HAP-1 (cell line): ENCODE data around the gene GCC2.

Experiments used
- DNase-seq, 2 experiments: peaks; one replicate each; pipeline ENCODE4 v3.0.0-alpha.2; 2016 to 2020; ENCODE audit warnings: low spot score in 2 of 2
- H3K27me3 ChIP-seq: fragments of 250-450 bp; sonication (Bioruptor Pico); 2 replicates; pipeline ENCODE4 v1.5.1; 2020; ENCODE audit warnings: low read depth, mild to moderate bottlenecking, moderate library complexity
- H3K36me3 ChIP-seq: fragments of 250-450 bp; sonication (Bioruptor Pico); replicated peaks from 2 replicates; pipeline ENCODE4 v1.5.1; 2020; ENCODE audit warnings: mild to moderate bottlenecking
- H3K4me1 ChIP-seq: fragments of 250-450 bp; sonication (Bioruptor Pico); 2 replicates; pipeline ENCODE4 v1.5.1; 2020; ENCODE audit warnings: mild to moderate bottlenecking
- H3K4me3 ChIP-seq: fragments of 250-450 bp; sonication (Bioruptor Pico); 2 replicates; pipeline ENCODE4 v1.5.1; 2020; ENCODE audit warnings: mild to moderate bottlenecking, moderate library complexity
- H3K9me3 ChIP-seq: fragments of 250-450 bp; sonication (Bioruptor Pico); 2 replicates; pipeline ENCODE4 v1.5.1; 2020; ENCODE audit warnings: mild to moderate bottlenecking, moderate library complexity
- in situ Hi-C: fragments of 300-500 bp; cut with MboI; formaldehyde crosslinking; loops from 3 replicates; pipeline ENCODE4 v1.14.3; 2020; ENCODE audit warnings: low sequenced_read_pairs, inconsistent platforms, mixed read lengths

The GCC2 gene, protein sequence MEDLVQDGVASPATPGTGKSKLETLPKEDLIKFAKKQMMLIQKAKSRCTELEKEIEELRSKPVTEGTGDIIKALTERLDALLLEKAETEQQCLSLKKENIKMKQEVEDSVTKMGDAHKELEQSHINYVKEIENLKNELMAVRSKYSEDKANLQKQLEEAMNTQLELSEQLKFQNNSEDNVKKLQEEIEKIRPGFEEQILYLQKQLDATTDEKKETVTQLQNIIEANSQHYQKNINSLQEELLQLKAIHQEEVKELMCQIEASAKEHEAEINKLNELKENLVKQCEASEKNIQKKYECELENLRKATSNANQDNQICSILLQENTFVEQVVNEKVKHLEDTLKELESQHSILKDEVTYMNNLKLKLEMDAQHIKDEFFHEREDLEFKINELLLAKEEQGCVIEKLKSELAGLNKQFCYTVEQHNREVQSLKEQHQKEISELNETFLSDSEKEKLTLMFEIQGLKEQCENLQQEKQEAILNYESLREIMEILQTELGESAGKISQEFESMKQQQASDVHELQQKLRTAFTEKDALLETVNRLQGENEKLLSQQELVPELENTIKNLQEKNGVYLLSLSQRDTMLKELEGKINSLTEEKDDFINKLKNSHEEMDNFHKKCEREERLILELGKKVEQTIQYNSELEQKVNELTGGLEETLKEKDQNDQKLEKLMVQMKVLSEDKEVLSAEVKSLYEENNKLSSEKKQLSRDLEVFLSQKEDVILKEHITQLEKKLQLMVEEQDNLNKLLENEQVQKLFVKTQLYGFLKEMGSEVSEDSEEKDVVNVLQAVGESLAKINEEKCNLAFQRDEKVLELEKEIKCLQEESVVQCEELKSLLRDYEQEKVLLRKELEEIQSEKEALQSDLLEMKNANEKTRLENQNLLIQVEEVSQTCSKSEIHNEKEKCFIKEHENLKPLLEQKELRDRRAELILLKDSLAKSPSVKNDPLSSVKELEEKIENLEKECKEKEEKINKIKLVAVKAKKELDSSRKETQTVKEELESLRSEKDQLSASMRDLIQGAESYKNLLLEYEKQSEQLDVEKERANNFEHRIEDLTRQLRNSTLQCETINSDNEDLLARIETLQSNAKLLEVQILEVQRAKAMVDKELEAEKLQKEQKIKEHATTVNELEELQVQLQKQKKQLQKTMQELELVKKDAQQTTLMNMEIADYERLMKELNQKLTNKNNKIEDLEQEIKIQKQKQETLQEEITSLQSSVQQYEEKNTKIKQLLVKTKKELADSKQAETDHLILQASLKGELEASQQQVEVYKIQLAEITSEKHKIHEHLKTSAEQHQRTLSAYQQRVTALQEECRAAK (N-terminal part only)

DNA sequence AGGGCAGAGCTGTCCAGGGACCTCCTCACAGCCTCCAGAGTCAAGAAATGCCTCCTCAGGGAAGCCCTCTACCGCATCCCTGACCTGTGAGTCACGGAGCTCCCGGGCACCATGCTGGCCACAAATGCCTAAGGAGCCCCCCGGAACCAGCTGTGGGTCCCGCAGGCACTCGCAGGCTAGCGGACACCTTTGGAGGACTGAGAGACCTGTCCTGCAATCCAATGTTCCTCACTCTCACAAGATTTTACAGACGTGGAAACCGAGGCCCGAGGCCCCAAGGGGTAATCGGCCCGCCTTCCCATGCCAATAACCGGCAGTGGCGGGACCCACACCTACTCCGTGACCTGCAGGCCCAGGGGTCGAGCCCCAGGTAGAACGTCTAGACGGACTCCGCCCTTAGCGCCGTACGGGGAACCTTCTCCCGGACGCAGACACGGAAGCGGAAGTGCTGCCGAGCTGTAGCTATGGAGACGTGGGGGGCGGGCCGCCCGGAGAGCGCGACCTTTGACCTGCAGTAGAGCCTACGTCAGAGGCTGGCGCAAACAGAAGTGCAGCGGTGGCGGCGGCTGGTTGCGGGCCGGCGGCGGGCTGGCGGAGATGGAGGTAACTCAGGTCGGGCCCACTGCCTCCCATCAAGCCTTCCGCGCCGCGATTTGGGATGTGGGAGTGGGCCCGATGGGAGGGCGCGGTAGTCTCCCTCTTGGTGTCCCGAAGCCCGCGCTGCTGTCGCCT is at the start of gene GCC2:
TSS of gene GCC2 (plus strand) at position 529 of the 732 bp plus-strand sequence. CDS start at position 598, 69 bp downstream.
- Histone ChIP-seq H3K36me3 (peaks cover 11% of the 10 kb centered on the region), H3K4me3 (peak within 1 kb of the TSS; percentile 81), H3K9me3 (peaks cover 2% of the 10 kb centered on the region; the same call in 1 of the 2 replicates), H3K4me1 (peaks cover 20% of the 10 kb centered on the region), H3K27me3 (no peaks in the 10 kb centered on the region)
- DNase-seq = peak; percentile 86 to 96
- in situ Hi-C loops = no loop called here

DNA sequence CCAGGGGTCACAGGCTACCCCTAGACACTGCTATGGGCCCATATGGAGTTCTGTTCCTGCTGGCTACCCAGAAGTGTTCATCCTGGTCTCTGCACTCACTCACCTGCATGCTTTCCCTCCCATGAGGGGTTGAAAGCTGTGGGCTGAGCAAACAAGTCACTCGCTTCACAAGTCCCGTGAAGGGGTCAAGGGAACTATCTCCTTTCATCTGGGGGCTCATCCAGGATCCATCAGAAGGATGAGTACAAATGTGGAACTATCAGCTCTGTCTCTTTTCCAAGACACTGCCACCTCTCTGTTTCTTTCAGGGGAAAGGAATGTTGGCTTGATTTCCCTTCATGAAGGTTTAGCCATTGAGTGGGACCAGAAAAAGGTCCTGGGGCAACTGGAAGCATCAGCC is 49.5 kb upstream of the GCC2 start:
- no peaks in the 10 kb centered on the region for H3K4me1 ChIP-seq
- no peaks in the 10 kb centered on the region for H3K9me3 ChIP-seq
- H3K27me3 ChIP-seq = no peaks in the 10 kb centered on the region
- H3K4me3 ChIP-seq = no peak overlapping the region
- in situ Hi-C loops = no loop called here
- H3K36me3 ChIP-seq = no peaks in the 10 kb centered on the region
- no peak for DNase-seq

DNA sequence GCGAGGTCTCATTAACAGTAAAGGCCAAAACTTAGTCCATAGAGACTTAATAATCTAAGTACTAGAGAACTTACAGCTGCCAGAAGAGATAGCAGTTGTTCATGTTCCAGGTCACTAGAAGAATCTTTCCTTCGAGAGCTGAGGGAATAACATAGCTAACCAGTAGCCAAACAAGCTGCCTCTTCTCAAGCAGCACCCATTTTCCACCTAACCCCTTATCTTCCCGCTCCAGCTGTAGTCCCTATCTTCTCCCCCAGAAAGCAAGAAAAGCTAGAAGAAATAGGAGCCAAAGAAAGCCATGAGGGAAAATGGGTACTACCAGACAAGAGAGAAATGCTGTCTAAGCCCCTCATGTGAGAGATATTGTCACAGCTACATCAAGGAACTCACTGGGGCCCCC is 47.2 kb upstream of the GCC2 start:
- Histone ChIP-seq H3K4me1 (no peaks in the 10 kb centered on the region), H3K27me3 (no peaks in the 10 kb centered on the region), H3K9me3 (no peaks in the 10 kb centered on the region), H3K4me3 (no peak overlapping the region), H3K36me3 (no peaks in the 10 kb centered on the region)
- no peak for DNase-seq
- in situ Hi-C loops = no loop called here

DNA sequence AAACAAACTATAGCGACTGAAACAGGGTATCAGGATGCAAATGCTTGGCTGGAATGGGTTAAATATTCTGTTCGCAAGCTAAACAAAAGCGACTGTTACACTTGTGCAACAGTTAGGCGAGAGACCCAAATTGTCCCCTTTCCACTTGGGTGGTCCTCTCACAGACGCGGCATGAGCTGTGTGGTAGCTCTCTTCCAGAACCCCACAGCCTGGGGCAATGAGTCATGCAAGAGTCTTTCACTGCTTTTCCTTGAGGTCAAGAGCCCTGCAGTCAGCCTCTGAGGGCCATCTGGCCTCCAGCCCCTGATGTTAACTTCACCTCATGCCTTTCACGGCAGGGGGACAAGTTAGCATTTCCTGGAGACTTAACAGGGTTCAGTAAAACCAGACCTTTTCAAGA is 45.5 kb upstream of the GCC2 start:
- in situ Hi-C loops = no loop called here
- Histone ChIP-seq H3K36me3 (no peaks in the 10 kb centered on the region), H3K4me3 (no peak overlapping the region), H3K9me3 (no peaks in the 10 kb centered on the region), H3K4me1 (no peaks in the 10 kb centered on the region), H3K27me3 (no peaks in the 10 kb centered on the region)
- DNase-seq = no peak

DNA sequence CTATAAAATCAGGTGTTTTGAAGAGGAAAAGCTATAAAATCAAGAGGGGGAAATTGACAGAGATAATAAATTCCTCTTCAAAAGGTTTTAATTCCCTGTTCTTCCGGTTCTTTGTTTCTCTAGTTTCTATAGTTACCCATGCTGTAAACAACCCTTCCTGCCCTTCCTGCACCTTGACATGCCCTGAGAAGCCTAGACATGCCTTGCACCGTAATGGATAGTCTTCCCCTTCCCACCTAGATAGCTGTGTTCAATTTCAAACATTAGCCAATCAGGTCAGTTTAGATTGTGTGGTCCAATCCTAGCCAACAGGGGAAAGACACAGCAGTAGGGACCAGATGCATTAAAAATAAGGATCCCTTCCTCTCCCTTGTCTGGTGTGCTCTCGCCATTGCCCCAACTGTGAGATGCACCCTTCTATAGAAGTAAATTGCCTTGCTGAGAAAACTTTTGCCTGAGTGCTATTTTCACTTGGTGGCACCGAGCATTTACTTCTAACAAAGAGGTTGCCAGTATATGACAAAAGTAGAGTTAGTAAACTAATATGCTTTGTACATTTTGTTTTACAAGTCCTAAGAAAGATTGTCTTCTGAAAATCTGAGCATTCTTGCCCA is 44.1 kb upstream of the GCC2 start:
- Histone ChIP-seq H3K4me1 (no peaks in the 10 kb centered on the region), H3K4me3 (no peak overlapping the region), H3K9me3 (no peaks in the 10 kb centered on the region), H3K36me3 (no peaks in the 10 kb centered on the region), H3K27me3 (no peaks in the 10 kb centered on the region)
- in situ Hi-C loops = no loop called here
- no peak for DNase-seq

DNA sequence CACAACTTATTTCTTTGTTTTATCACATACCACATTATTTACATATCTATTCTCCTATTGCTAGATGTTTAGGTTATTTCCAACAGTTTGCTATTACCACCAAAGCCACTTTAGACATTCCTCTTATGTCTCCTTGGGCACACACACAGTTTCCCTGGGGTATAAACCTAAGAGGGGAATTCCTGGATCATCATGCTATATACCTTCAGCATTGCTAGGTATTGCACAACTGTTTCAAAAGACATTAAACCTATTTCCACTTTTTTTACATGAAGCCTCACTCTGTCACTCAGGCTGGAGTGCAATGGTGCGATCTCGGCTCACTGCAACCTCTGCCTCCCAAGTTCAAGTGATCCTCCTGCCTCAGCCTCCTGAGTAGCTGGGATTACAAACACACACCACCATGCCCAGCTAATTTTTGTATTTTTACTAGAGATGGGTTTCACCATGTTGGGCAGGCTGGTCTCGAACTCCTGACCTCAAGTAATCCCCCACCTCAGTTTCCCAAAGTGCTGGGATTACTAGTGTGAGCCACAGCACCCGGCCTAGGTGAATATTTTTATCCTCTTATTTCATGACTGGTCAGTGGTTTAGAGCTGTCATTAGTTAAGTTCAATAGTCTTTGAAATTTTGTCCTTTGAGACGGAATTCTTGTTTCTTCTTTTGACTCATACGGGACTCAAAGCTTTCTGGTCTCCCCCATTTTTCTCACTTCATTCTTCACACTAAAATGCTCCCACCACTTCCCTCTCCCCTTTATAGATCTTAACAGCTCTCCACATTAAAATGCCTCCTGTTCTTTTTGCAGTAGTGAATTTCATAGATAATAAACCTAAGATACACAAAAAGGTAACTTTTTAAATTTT is 40.9 kb upstream of the GCC2 start:
- in situ Hi-C loops = no loop called here
- Histone ChIP-seq H3K4me1 (no peaks in the 10 kb centered on the region), H3K36me3 (no peaks in the 10 kb centered on the region), H3K9me3 (no peaks in the 10 kb centered on the region), H3K27me3 (no peaks in the 10 kb centered on the region), H3K4me3 (no peak overlapping the region)
- DNase-seq = no peak

DNA sequence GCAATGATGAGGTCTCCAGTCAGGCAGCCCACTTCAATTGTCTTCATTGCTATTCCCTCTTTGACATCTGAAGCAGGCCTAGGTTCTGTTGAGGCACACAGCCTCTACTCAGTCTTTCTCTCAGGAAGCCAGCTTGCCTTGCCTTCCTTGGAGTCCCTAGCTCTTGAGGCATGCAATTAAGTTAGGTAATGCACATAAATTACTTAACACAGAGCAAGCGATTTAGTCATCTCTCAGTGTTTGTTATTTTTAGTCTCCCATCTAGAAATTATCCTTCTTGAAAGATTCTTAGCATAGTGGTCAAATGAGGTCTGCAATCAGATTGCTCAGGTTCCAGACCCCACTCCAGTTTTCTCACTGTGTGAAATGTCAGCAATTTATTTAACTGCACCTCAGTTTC is 39.2 kb upstream of the GCC2 start:
- H3K9me3 ChIP-seq = no peaks in the 10 kb centered on the region
- no peak overlapping the region for H3K4me3 ChIP-seq
- no peaks in the 10 kb centered on the region for H3K36me3 ChIP-seq
- DNase-seq = no peak
- no peaks in the 10 kb centered on the region for H3K4me1 ChIP-seq
- in situ Hi-C loops = no loop called here
- no peaks in the 10 kb centered on the region for H3K27me3 ChIP-seq

DNA sequence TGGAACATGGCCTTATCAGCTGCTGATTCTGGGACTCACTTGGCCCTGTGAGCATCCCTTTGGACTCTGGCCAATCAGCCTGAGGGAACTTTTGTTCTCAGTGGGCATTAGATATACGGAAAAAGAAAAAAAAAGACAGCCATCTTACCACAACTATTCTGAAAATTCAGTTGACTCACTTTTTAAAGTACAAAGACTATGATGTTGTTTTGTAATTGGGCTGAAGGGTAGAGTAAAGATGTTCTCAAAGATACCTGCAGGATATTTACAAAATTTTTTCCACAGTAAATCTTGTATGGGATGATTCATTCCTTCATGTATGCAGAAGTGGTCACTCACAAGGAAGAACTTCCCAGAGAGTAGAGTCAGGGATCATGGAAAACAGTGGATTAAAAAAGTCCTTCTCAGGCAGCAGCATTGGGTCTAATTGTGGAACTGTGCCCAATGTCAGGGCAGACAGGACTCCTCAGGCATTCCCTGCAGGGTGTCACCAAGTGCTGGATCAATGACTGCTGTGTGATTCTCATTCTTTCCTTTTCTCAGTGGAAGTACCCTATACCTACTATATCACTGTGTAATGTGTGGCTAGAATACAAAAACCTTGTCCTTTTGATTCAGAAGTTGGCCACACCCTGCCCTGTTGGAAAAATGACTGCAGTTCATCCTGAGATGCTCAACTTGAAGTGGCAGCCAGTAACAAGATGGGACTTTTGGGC is 35.9 kb upstream of the GCC2 start:
- no peaks in the 10 kb centered on the region for H3K36me3 ChIP-seq
- in situ Hi-C loops = no loop called here
- DNase-seq = no peak

DNA sequence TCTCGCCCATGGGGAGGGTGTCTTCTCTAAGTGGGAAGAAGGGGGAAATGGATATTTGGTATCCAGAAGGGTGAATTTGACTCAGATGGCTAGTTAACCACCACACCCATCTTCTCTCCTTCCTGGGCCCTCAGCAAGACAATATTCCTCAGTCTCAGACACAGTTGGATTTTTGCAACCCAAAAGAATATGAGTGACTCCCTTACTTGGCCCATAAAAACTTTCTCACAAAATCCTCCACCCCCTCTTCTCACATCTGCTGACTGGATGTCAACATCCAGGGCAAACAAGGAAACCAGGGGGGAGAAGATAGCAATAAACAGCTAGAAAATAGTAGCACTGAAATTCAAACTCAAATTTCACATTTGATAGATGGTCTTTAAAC is 35.3 kb upstream of the GCC2 start:
- no peak overlapping the region for H3K4me3 ChIP-seq
- H3K36me3 ChIP-seq = no peaks in the 10 kb centered on the region
- DNase-seq = no peak
- no peaks in the 10 kb centered on the region for H3K4me1 ChIP-seq
- no peaks in the 10 kb centered on the region for H3K27me3 ChIP-seq
- no peaks in the 10 kb centered on the region for H3K9me3 ChIP-seq
- in situ Hi-C loops = no loop called here

More for the DNA sequence above, 35.9 kb upstream of the GCC2 start:
- no peaks in the 10 kb centered on the region for H3K9me3 ChIP-seq
- H3K27me3 ChIP-seq = no peaks in the 10 kb centered on the region
- H3K4me1 ChIP-seq = no peaks in the 10 kb centered on the region
- H3K4me3 ChIP-seq = no peak overlapping the region

DNA sequence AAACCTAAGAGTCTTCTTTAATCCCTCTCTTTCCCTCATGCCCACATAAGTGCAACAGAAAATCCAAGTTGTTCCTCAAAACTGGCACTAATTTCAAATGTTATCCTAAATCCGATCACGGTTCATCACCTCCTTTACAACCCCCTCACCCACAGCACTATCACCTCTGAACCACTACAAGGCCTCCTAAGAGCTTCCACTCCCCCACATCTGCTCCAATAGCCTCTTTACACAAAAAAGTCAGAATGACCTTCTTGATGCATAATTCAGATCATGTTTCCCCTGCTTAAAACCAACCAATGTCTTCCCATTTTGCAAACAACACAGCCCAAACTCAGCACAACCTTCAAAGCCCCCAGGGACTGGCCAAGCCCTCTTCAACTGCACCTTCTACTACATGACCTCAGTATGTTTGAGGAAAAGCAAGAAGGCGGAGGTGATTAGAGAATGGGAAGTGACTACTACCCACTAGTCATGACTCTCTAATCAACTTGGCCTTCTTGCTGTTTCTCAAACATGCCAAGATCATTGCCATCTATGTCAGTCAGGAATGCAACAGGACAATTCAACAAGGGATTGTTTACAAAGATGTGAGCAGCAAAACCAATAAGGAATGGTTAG is 34.6 kb upstream of the GCC2 start:
- no peaks in the 10 kb centered on the region for H3K4me1 ChIP-seq

DNA sequence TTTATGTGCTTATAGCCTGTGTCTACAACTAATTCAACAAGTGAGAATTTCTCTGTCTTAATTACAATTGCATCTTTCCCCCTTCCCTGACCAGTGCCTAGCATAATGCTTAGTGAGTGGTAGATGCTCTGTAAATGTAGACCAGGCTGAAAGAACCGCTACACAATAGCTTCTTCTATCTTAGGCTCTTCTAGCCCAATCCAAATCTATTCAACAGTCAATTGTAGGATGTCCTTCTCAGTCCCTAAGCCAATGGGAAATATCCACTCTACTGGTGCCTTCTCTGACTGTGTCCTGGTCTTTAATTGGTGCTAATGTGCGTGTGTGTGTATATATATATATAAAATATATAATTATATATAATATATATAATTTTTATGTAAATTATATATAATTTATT is 34.1 kb upstream of the GCC2 start:
- no peaks in the 10 kb centered on the region for H3K9me3 ChIP-seq
- DNase-seq = no peak
- in situ Hi-C loops = no loop called here
- no peaks in the 10 kb centered on the region for H3K4me1 ChIP-seq
- no peaks in the 10 kb centered on the region for H3K27me3 ChIP-seq
- no peak overlapping the region for H3K4me3 ChIP-seq
- H3K36me3 ChIP-seq = no peaks in the 10 kb centered on the region

More for the DNA sequence above, 34.6 kb upstream of the GCC2 start:
- no peaks in the 10 kb centered on the region for H3K9me3 ChIP-seq
- H3K4me3 ChIP-seq = no peak overlapping the region
- in situ Hi-C loops = no loop called here
- no peaks in the 10 kb centered on the region for H3K27me3 ChIP-seq
- H3K36me3 ChIP-seq = no peaks in the 10 kb centered on the region
- DNase-seq = no peak
